Activated CD4-positive, alpha-beta T cell treated with anti-CD3 and anti-CD28 coated beads, Interleukin-2, amount 50 U/mL, for 1 hour (primary cell): ENCODE measurements around the gene ADAMTS12.

Experiments used
- DNase-seq: peaks from one replicate; pipeline ENCODE4 v3.0.0-alpha.2; 2020

ADAMTS12 gene

GRCh38 chr5:33800241-33800950 is 91.4 kb downstream of the ADAMTS12 start:
- DNase-seq = no peak

- no peak for DNase-seq
These were observed 96.3 kb downstream of the ADAMTS12 start for GRCh38 chr5:33795496-33795895.

- no peak for DNase-seq
These were observed 97.1 kb downstream of the ADAMTS12 start for GRCh38 chr5:33794550-33795181.

- DNase-seq = no peak
These were observed 97.8 kb downstream of the ADAMTS12 start for GRCh38 chr5:33793836-33794549.

- no peak for DNase-seq
These were observed 98.5 kb downstream of the ADAMTS12 start for GRCh38 chr5:33793276-33793675.

GRCh38 chr5:33792559-33792958 is 99.2 kb downstream of the ADAMTS12 start:
- DNase-seq = no peak

GRCh38 chr5:33789567-33789957 is 102.2 kb downstream of the ADAMTS12 start:
- DNase-seq = no peak

GRCh38 chr5:33788922-33789566 is 102.7 kb downstream of the ADAMTS12 start:
- DNase-seq = no peak

GRCh38 chr5:33785571-33785970 is 106.2 kb downstream of the ADAMTS12 start:
- no peak for DNase-seq

- no peak for DNase-seq
These were observed 110.5 kb downstream of the ADAMTS12 start for GRCh38 chr5:33781286-33781685.

GRCh38 chr5:33776151-33776660 is 115.6 kb downstream of the ADAMTS12 start:
- DNase-seq = no peak

GRCh38 chr5:33774341-33774740 is 117.4 kb downstream of the ADAMTS12 start:
- DNase-seq = no peak

GRCh38 chr5:33772380-33772897 is 119.4 kb downstream of the ADAMTS12 start:
- DNase-seq = no peak

GRCh38 chr5:33769968-33770367 is 121.8 kb downstream of the ADAMTS12 start:
- DNase-seq = no peak

GRCh38 chr5:33769196-33769595 is 122.6 kb downstream of the ADAMTS12 start:
- DNase-seq = no peak

GRCh38 chr5:33766023-33766422 is 125.8 kb downstream of the ADAMTS12 start:
- no peak for DNase-seq

- DNase-seq = no peak
These were observed 127.0 kb downstream of the ADAMTS12 start for GRCh38 chr5:33764786-33765185.

- DNase-seq = no peak
These were observed 128.4 kb downstream of the ADAMTS12 start for GRCh38 chr5:33763435-33763834.

GRCh38 chr5:33762859-33763258 is 128.9 kb downstream of the ADAMTS12 start:
- DNase-seq = no peak

- DNase-seq = no peak
These were observed 130.7 kb downstream of the ADAMTS12 start for GRCh38 chr5:33761139-33761538.

- DNase-seq = no peak
These were observed 133.1 kb downstream of the ADAMTS12 start for GRCh38 chr5:33758737-33759136.

GRCh38 chr5:33756491-33756890 is 135.3 kb downstream of the ADAMTS12 start:
- DNase-seq = no peak

- DNase-seq = no peak
These were observed 136.6 kb downstream of the ADAMTS12 start for GRCh38 chr5:33755231-33755630.
